Activated CD4-positive, alpha-beta T cell treated with anti-CD3 and anti-CD28 coated beads, Interleukin-2, amount 50 U/mL, for 16 hours (primary cell): ENCODE measurements around the gene DGKD.

Experiments used
- DNase-seq: peaks from one replicate; pipeline ENCODE4 v3.0.0-alpha.2; 2020

Gene DGKD

DNA sequence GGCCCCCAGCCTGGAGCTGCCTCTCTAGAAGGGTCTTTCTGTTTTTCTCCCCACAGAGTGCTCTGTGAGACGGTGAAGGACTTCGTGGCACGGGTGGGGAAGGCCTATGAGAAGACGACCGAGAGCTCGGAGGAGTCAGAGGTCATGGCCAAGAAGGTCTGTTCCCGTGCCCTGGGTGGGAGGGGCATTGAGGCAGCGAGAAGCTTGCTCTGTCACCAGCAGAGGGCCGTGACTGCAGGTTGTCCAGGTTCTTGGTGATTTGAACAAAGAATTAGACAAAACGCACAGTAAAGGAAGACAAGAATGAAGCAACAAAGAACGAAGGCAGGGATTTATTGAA lies 93.9 kb downstream of the DGKD start:
- no peak for DNase-seq

- DNase-seq: peak; percentile 5
Measured at GRCh38 chr2:233448575-233448974, 94.3 kb downstream of the DGKD start.

- DNase-seq: no peak
Measured at GRCh38 chr2:233449081-233449901, 95.0 kb downstream of the DGKD start.

- no peak for DNase-seq
Measured at GRCh38 chr2:233449921-233450863, 95.9 kb downstream of the DGKD start.

- DNase-seq: no peak
Measured at GRCh38 chr2:233450864-233451575, 96.7 kb downstream of the DGKD start.

GRCh38 chr2:233451950-233452349 lies 97.7 kb downstream of the DGKD start:
- DNase-seq: no peak

DNA sequence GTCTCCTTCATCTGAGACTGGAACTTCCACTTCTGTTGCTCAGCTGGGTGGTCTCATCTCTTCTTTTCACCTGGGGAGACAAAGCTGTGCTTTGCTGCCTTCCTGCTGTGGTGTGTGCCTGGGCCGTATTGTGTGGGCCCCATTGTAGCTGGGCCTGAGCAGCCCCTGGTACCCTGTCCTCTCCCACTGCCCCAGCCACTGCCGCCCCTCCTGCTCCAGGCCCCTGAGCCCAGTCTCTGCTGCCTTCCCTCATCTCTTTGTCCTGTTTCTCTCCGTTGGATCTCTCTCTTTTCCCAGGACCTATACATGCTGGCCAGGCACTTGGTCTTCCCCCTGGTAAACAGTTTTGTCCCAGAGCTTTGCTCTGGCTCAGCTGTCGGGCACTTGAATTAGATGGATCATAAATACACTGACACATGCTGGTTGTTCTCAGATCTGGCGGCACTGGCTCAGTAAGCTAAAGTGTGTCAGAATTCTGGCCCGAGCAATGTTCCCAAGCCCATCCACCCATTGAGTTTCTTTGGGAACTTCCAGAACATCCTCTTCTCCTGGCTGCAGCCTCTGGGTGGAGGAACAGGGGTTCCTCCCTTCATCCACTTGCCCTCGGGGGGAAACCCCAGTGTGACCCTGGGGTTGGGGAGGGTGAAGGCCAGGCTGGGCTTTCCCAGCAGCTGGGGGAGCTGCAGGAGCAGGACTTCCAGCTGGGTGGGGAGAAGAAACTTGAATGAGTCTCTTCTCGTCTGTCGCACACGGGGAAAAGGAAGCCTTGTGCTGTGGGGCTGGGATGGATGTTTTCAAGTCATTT lies 99.0 kb downstream of the DGKD start:
- DNase-seq: no peak

DNA sequence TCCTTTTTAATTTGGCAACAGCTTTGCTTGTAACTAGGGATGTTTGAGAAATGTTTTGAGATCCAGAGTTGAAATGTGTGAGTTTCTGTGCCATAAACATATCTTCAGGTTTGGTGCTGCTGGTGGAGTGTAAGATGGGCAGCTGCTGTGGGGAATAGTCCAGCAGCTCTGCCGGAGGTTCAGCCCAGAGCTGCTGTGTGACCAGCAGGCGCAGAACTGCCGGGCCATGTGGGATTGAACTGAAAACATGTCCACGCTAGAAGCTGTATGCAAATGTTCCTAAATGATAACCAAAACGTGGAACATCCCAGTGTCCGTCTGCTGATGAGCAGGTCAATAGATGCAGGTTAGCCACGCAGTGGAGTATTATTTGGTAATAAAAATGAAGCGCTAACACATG lies 99.6 kb downstream of the DGKD start:
- no peak for DNase-seq

- no peak for DNase-seq
Measured at GRCh38 chr2:233455006-233455405, 100.7 kb downstream of the DGKD start.

- DNase-seq: no peak
Measured at GRCh38 chr2:233455491-233455890, 101.2 kb downstream of the DGKD start.

DNA sequence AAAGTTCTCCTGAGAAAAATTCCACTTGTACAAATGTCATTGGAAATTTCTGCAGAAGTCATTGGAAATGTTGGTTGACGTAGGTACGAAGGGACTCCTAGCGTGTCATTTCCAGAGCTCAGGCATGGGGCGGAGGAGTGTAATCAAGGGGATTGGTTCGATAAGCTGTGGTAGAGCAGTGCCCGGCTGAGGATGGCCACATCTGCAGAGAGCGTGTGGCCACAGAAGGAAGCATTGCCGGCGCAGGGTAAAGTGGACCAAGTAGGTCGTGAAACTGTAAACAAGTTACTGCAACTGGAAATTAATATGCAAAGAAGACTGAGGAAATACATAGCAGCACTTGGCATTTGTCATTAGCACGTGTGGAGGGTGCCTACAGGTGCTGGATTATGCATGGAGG lies 101.8 kb downstream of the DGKD start:
- DNase-seq: no peak

- DNase-seq: no peak
Measured at GRCh38 chr2:233456934-233457333, 102.6 kb downstream of the DGKD start.

DNA sequence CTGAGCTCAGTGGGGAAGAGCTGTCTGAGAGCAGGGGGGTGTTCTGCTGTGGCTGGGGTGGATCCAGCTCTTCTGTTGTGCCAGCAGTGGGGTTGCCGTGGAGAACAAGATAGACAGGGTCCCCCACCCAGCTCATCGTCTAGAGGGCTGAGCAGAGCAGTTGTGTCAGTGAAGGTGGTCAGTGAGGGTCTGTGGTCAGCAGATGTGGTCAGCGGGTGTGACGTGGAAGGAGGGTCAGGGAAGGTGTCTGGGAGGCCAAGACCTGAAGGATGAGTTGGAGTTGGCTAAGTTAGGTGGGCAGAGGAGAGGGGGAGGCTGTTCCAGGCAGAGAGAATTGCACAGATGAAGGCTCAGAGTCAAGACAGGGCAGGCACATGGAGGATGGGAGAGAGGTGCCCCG lies 103.1 kb downstream of the DGKD start:
- no peak for DNase-seq

- DNase-seq: no peak
Measured at GRCh38 chr2:233458031-233458610, 103.8 kb downstream of the DGKD start.

DNA sequence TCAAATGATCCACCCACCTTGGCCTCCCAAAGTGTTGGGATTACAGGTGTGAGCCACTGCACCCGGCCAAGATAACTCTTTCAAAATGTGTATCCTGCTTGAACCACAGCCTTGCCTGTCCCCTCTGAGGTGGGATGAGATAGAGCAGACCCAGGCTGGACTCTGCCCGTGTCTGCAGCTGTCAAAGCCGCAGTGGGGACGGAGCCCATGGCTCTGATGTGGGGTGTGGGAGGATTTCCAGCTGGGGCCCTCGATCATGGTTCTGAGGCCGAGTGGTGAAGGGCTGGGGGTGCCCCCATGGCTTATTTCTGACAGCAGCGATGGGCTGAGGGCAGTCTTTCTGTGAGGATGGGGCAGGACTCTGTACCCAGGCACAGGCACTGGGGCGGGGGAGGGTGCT lies 104.5 kb downstream of the DGKD start:
- DNase-seq: no peak

GRCh38 chr2:233459426-233459825 lies 105.1 kb downstream of the DGKD start:
- DNase-seq: no peak

DNA sequence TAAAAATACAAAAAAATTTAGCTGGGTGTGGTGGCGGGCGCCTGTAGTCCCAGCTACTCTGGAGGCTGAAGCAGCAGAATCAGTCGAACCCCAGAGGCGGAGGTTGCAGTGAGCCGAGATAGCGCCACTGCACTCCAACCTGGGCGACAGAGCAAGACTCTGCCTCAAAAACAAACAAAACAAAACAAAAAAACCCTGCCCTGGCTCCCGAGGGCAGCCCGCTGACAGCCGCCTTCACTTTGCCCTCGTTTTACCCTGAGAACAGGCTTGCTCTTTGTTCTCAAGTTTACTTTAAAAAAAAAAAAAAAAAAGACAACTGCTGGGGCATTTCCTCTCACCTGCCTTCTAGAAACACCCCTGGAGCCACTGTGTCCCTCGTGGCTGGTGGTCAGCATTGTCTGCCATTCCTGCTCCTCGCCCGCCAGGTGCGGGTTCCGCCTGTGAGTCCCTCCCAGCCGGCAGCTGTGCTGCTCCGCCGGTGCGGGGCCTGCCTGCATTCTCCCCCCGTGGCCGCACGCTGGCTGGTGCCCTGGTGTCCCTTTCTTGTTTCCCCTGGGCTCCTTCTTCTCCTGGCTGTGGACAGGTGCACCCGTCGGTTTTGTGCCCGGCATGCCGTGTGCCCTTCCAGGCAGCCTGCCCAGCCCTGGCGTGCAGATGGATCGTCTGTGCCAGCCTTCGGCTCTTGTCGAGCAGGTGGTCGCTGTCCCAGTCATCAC lies 106.6 kb downstream of the DGKD start:
- DNase-seq: no peak

- no peak for DNase-seq
Measured at GRCh38 chr2:233461481-233461891, 107.2 kb downstream of the DGKD start.

- no peak for DNase-seq
Measured at GRCh38 chr2:233462202-233462785, 108.0 kb downstream of the DGKD start.

GRCh38 chr2:233462826-233463470 lies 108.7 kb downstream of the DGKD start:
- no peak for DNase-seq

GRCh38 chr2:233463586-233463985 lies 109.3 kb downstream of the DGKD start:
- DNase-seq: no peak
